GM18505 (cell line): Measurements from ENCODE around the gene ANKRD33.

Experiments
- ATAC-seq: cut with Tn5 transposase; IDR thresholded peaks from one replicate; pipeline ENCODE4 v1.9.1; 2021; ENCODE audit not compliant: unreplicated experiment
- POLR2A ChIP-seq: IDR thresholded peaks from 4 replicates; pipeline ENCODE4 v1.6.1; 2011; ENCODE audit warnings: borderline replicate concordance; ENCODE audit not compliant: insufficient read depth, insufficient read length; ENCODE audit errors: extremely low read depth

The ANKRD33 gene

GRCh38 chr12:51864833-51865670, 22.9 kb upstream of the ANKRD33 start:
- TF ChIP-seq POLR2A, result no peak
- no peak for ATAC-seq

GRCh38 chr12:51865757-51866270, 22.1 kb upstream of the ANKRD33 start:
- no peak for TF ChIP-seq POLR2A
- ATAC-seq, result no peak

- TF ChIP-seq POLR2A, result no peak
- no peak for ATAC-seq
These were observed 21.6 kb upstream of the ANKRD33 start for GRCh38 chr12:51866324-51866723.

DNA sequence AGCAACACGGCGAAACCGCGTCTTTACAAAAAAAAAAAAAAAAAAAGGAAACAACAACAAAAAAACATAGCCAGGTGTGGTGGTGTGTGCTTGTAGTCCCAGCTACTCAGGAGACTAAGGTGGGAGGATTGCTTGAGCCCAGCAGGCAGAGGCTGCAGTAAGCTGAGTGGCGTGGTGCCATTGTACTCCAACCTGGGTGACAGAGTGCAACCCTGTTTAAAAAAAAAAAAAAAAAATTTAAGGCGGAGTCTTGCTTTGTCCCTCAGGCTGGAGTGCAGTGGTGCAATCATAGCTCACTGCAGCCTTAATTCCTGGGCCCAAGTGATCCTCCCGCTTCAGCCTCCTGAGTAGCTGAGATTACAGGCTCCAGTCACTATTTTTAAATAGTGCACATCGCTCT, 21.1 kb upstream of the ANKRD33 start:
- TF ChIP-seq POLR2A, result no peak
- no peak for ATAC-seq

DNA sequence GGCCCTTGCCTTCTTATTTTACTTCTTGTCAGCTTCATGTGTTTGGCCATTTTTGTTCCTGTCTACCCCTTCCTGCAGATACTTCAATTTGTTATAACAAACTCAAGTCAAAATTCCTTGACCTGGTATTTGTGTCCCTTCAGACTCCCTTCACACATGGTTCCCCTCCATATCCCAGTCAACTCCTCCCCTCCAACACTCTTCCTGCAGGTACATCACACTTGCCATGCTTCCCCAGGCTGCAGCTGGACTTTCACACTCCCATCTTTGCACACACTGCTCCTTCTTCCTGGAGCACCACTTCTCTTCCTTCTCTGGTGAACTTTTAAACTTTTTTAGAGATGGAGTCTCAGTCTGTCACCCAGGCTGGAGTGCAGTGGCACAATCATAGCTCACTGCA, 20.5 kb upstream of the ANKRD33 start:
- ATAC-seq, result no peak
- no peak for TF ChIP-seq POLR2A

DNA sequence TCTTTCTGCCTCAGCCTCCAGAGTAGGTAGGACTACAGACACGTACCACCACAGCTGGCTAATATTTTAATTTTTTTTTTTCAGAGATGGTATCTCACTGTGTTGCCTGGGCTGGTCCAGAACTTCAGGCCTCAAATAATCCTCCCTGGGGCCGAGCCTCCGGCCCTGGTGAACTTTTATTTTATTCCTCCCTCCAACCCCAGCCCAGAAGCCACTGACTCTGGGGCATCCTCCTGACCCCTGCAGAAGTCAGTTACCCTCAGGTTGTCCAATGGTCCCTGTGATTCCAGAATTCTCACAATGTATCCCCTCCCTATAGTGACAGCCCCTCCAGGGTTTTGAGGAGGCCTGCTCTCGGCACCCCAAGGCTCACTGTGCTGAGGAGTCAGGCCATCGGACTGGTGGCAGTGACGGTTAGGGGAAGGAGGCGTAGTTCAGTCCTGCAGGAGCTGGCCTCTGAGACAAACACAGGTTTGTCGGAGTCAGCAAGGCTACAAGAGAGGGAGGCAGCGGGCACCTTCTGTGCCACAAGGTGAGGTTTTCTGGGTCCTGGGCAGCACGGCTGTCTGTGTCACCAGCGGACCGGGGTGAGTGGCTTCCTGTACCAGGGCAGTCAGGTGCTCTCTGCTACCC, 20.0 kb upstream of the ANKRD33 start:
- no peak for TF ChIP-seq POLR2A
- ATAC-seq, result no peak

- no peak for ATAC-seq
- no peak for TF ChIP-seq POLR2A
These were observed 18.9 kb upstream of the ANKRD33 start for GRCh38 chr12:51868821-51869495.

GRCh38 chr12:51869496-51869865, 18.4 kb upstream of the ANKRD33 start:
- ATAC-seq, result no peak
- TF ChIP-seq POLR2A, result no peak

GRCh38 chr12:51869931-51870330, 18.0 kb upstream of the ANKRD33 start:
- no peak for ATAC-seq
- TF ChIP-seq POLR2A, result no peak

- ATAC-seq, result no peak
- no peak for TF ChIP-seq POLR2A
These were observed 17.4 kb upstream of the ANKRD33 start for GRCh38 chr12:51870504-51870903.

- no peak for ATAC-seq
- no peak for TF ChIP-seq POLR2A
These were observed 16.8 kb upstream of the ANKRD33 start for GRCh38 chr12:51871126-51871525.

- ATAC-seq, result no peak
- TF ChIP-seq POLR2A, result no peak
These were observed 15.8 kb upstream of the ANKRD33 start for GRCh38 chr12:51871918-51872688.

- no peak for TF ChIP-seq POLR2A
- ATAC-seq, result no peak
These were observed 15.3 kb upstream of the ANKRD33 start for GRCh38 chr12:51872689-51872981.
